ENCODE results near the gene SH3BGRL3.
"Not testable (repeated sequence)": the region's sequence is repeated elsewhere in the genome, so short reads cannot be mapped to it uniquely, and the experiment has no call there.

Gene SH3BGRL3

DNA sequence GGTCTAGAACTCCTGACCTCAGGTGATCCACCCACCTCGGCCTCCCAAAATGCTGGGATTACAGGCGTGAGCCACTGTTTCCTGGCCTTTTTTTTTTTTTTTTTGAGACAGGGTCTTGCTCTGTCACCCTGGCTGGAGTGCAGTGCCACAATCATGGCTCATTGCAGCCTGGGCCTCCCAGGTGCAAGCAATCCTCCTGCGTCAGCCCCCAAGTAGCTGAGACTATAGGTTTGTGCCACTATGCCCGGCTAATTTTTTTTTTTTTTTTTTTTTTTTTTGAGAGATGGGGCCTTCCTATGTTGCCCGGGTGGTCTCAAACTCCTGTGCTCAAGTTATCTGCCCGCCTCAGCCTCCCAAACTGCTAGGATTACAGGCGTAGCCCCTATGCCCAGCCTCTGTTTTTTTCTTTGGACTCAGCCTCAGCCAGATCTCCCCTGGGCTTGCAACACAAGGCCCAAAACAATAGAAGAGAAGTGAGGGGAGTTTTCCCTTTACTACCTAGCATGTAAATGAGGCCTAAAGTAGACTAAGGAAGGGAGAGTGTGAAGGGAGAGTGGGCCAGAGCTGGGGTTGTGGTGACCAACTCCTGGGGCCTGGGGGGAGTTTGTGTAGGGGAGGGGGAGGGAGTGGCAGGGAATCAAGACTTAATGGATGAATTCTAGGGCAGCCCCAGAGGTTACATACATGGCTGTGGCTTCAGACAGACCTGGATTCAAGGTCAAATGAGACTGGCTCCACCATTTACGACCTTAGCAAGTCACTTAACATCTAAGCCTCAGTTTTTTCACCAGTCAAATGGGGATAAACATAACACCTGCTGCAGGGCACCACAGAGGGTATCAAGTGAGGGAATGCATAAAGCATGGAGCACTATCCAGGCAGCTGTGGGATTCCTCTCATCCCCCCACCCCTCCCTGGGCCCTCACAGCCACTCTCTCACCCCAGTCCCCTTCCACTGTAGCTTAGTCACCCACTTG is 36.3 kb downstream of the SH3BGRL3 start:
- in situ Hi-C loops (cut with HindIII; ENCODE audit: low sequenced_read_pairs) = no loop called here

DNA sequence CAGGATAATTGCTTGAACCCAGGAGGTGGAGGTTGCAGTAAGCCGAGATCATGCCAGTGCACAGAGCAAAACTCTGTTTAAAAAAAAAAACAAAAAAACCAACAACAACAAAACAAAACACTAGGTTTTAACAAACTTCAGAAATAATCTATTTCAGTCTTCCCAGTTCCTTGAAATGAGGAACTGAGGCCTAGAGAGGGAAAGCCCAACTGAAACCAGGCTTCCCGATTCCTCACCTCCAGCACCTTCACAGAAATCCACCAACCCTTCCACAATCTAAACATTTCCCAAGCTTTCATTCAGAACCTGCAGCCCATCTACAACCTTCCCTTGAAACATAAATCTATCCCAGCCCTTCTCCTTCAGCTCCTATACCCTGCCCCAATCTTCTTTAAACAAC is 37.3 kb downstream of the SH3BGRL3 start:
- in situ Hi-C loops (cut with HindIII; ENCODE audit: low sequenced_read_pairs) = no loop called here

DNA sequence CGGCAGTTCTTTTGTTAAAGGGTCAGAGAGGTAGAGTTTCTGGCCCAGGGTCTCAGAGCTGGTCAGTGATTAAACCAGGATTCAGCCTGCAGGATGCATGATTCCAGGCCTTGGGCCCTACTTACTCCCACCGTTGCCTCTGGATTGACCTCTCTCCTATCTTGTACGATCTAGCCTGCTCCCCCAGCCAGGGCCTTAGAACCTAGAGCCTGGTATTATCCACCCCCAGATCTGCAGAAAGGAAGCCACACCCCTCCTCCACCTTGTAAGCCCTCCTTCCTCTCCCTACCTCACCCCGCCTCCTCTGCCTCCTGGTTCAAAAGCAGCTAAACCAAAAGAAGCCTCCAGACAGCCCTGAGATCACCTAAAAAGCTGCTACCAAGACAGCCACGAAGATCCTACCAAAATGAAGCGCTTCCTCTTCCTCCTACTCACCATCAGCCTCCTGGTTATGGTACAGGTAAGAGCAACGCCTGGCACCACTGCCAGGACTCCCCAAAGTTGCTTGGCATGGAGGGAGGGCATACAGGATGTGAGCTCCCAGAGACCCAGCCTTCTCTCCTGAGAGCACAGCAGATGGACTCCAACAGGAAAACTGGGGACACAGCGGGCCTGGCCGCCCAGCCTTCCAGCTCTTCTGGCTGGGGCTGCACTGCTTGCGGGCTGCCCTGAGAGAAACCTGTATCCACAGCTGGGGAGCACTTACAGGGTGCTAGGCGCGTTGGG is 37.9 kb downstream of the SH3BGRL3 start, which contains the start of gene CD52:
TSS of gene CD52 (plus strand) at position 347 of the 726 bp plus-strand sequence. CDS start at position 407, 60 bp downstream.
- in situ Hi-C loops (cut with HindIII; ENCODE audit: low sequenced_read_pairs) = no loop called here

DNA sequence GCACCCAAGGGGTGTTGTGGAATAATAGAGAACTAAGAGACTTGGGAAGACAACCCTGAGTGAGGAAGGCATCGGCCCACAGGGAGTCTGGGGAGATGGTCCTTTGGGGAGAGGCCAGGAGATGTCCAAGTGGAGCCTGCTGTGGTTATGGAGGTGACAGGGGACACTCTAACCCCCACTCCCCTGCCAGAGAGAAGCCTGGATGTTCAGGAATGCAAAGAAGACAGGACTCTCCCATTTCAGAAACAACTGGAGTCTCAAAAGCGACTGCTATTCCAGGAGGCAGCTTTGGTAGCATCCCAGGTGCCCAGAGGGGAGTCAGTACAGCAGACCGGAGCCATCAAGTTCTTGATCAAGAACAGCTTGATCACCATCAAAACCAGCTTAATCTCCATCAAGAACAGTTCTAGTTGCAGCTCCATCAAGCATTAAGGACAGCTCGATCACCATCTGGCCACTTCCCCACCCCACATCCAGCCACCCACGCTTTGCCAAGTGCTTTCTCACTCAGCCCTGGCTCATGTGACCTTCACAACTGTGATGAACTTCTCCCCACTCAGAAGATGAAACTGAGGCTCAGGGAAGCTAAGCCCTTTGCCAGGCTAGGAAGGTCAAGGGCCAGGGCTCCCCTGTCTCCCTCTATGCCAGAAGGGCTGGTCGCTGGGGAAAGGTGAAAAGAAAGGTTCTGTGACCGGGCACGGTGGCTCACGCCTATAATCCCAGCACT is 38.6 kb downstream of the SH3BGRL3 start:
- in situ Hi-C loops (cut with HindIII; ENCODE audit: low sequenced_read_pairs) = no loop called here

DNA sequence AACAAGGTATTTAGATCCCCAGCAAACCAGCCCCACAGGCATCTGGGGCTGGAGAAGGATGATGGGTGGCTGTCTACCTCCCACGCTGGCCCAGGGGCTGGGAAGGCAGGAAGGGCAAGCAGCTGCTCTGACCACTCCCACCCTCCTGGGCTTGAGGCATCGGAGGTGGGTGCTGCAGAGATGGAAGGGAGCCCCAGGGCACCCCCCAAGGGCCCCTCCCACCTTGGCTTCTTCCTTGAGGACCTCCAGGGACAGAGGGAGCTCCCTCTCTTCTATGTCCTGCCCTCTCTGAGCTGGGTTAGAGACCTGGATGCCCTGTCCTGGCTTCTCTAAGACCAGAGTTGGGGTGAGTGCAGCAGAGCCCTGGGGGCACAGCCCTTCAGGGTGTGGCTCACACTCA is 41.0 kb downstream of the SH3BGRL3 start:
- in situ Hi-C loops (cut with HindIII; ENCODE audit: low sequenced_read_pairs) = no loop called here

DNA sequence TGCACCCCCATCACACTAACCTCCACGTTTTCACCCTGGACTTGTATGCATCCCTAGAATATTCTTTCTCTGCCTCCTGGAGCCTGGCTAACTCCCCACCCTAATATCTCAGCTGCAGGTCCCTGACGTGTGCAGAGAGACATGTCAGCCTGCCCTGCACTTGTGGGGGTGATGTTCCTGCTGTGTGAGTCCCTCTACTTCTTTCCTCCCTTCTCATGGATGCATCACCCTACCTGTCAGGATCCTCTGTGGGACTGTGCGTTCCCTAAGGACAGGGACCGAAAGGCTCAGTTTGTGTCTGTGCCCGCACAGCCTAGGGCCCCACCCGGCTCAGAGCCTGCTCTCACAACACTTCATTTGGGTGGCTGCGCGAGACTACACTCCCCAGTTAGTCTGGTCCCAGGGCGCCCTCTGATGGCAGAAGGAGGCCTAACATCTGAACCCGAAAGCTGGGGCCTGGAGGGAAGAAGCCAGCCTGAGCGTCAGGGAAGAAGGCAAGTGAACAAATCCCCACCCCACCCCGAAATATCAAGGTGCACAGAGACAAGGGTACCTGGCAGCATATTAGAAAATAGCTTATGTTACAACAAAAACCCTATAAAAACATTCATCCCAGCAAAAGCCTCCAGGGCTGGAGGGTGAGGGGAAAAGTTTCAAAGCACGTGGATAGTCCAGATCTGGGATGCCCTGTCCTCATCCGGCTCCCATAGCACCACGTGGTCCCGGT is 41.6 kb downstream of the SH3BGRL3 start:
- in situ Hi-C loops (cut with HindIII; ENCODE audit: low sequenced_read_pairs) = no loop called here

DNA sequence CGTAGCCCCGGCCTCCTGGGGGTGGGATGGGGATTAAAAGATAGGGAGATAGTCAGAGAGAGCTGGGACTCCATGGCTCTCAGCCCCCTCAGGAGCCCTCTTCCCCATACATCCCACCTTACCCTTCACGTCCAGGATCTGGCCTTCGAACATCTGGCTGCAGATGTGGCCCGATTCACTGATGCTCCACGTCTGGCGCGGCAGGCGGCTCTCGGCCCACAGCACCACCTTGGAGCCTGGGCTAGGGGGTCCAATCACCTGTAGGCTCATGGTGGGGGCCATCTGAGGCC is 42.1 kb downstream of the SH3BGRL3 start:
- in situ Hi-C loops (cut with HindIII; ENCODE audit: low sequenced_read_pairs) = no loop called here

DNA sequence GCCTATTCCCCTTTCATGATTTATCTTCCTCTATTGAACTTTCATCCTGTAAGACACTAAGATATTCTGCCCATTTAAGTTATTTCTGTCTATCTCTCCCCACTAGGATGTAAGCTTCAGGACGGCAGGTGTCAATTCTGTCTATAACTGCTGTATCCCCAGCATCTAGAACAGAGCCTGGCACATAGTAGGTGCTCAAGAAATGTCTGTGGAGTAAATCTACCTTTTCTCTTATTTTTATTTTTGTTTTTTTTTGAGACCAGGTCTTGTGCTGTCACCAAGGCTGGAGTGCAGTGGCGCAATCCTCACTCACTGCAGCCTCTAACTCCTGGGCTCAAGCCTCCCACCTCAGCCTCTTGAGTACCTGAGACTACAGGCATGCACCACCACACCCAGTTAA is 43.5 kb downstream of the SH3BGRL3 start:
- in situ Hi-C loops (cut with HindIII; ENCODE audit: low sequenced_read_pairs) = no loop called here

DNA sequence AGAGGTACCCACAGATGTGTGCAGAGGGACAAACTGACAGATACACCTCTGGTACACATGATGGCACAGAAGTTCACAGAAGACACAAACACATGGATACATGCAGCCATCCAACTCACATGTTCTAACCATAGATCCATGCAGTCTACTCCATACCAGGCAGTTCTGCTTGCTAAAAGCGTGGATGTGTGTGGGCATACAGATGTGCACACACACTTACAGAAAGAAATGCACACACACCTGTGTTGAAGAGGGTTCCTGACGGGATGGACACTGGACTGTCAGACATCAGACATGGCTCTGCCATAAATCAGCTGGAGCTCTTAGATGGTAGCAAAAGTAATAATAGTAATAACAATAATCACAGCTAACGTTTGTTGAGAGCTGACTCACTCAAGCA is 44.7 kb downstream of the SH3BGRL3 start:
- in situ Hi-C loops (cut with HindIII; ENCODE audit: low sequenced_read_pairs) = no loop called here

DNA sequence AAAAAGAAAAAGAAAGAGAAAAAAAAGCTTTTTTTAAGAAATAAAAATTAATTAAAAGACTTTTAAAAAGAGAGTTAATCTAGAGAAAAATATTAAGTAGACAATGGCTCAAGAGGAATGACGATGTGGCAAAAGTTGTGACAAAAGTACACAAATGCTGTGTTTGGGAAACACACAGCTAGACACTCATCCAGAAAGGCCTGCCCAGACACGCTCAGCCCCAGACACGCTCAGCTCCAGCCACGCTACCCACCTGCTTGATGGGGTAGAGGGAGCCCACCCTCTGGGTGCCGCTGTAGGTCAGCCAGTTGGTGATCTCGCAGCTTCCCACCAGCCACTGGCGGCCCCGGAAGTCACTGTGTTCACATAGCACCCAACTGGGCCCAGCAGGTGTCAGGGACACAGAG is 48.1 kb downstream of the SH3BGRL3 start:
- in situ Hi-C loops (cut with HindIII; ENCODE audit: low sequenced_read_pairs) = no loop called here

DNA sequence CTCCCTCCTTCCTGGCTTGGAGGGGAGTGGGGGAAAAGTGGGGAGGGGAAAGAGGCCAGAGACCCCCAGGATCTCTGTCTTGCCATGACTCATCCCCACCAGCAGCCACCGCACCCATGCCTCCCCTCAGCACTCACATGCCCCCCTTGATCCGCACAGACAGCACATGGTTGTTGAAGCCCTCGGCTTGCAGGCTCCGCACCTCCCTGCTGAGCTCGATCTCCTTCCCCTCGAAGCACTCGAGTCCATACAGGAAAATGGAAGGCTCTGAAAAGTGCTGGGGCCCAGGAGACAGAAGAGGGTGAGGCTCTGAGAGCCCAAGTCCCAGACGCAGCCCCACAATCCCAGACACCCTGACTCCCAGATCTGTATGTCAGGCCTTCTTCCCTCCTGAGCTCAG is 48.7 kb downstream of the SH3BGRL3 start:
- in situ Hi-C loops (cut with HindIII; ENCODE audit: low sequenced_read_pairs) = no loop called here

DNA sequence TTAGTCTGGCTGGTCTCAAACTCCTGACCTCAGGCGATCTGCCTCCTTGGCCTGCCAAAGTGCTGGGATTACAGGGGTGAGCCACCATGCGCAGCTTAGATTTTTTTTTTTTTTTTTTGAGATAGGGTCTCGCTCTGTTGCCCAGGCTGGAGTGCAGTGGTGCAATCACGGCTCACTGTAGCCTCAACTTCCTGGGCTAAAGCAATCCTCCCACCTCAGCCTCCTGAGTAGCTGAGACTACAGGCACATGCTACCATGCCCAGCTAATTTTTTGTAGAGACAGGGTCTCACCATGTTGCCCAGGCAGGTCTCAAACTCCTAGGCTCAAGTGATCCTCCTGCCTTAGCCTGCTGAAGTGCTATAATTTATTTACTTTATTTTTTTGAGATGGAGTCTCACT is 49.5 kb downstream of the SH3BGRL3 start:
- in situ Hi-C loops (cut with HindIII; ENCODE audit: low sequenced_read_pairs) = not testable (repeated sequence)

DNA sequence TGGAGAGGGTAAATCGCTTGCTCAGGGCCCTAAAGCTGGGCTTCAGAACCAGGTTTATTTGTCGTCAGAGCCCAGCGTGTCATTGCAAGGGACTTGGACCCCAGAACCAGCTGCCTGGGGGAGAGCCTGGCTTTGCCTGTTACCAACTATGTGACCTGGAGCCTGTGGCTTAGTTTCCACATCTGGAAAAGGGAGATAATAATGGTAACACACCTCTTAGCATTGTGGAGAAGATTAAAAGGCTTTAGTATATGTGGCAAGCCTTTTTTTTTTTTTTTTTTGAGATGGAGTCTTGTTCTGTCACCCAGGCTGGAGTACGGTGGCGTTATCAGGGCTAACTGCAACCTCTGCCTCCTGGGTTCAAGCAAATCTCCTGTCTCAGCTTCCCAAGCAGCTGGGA is 50.4 kb downstream of the SH3BGRL3 start:
- in situ Hi-C loops (cut with HindIII; ENCODE audit: low sequenced_read_pairs) = no loop called here
